Subcutaneous abdominal adipose tissue (tissue), 5 donors: ENCODE data around the gene BRAF.
"Not testable (repeated sequence)": the region's sequence is repeated elsewhere in the genome, so short reads cannot be mapped to it uniquely, and the experiment has no call there.

ENCODE experiments used
- H3K27ac ChIP-seq: one replicate; pipeline ENCODE4 v1.7.0; 2013; ENCODE audit warnings: low read depth, mild to moderate bottlenecking, inconsistent platforms, low read length, moderate library complexity
- H3K27me3 ChIP-seq, 5 donors: one replicate each; pipeline ENCODE4 v1.7.0; 2013; ENCODE audit warnings: low read length in 5 of 5, inconsistent platforms in 1 of 5; ENCODE audit not compliant: control insufficient read depth in 5 of 5, insufficient read depth in 4 of 5
- H3K36me3 ChIP-seq, 5 donors: one replicate each; pipeline ENCODE4 v1.7.0; 2013; ENCODE audit warnings: low read length in 5 of 5; ENCODE audit not compliant: control insufficient read depth in 5 of 5, insufficient read depth in 5 of 5
- H3K4me1 ChIP-seq, 5 donors: one replicate each; pipeline ENCODE4 v1.7.0; 2013; ENCODE audit warnings: low read length in 5 of 5, mild to moderate bottlenecking in 3 of 5, moderate library complexity in 1 of 5; ENCODE audit not compliant: control insufficient read depth in 5 of 5, insufficient read depth in 5 of 5
- H3K4me3 ChIP-seq, 5 donors: one replicate each; pipeline ENCODE4 v1.7.0; 2013; ENCODE audit warnings: low read length in 5 of 5, low read depth in 1 of 5
- H3K9ac ChIP-seq, 5 donors: one replicate each; pipeline ENCODE4 v1.7.0; 2013; ENCODE audit warnings: low read length in 5 of 5, mild to moderate bottlenecking in 4 of 5, moderate library complexity in 3 of 5
- H3K9me3 ChIP-seq, 5 donors: one replicate each; pipeline ENCODE4 v1.7.0; 2013; ENCODE audit warnings: low read length in 5 of 5; ENCODE audit not compliant: control insufficient read depth in 5 of 5
- donor health status: healthy.
- donor health status: healthy.
- donor health status: healthy.
- donor health status: healthy.
- donor health status: healthy.

The BRAF gene

DNA sequence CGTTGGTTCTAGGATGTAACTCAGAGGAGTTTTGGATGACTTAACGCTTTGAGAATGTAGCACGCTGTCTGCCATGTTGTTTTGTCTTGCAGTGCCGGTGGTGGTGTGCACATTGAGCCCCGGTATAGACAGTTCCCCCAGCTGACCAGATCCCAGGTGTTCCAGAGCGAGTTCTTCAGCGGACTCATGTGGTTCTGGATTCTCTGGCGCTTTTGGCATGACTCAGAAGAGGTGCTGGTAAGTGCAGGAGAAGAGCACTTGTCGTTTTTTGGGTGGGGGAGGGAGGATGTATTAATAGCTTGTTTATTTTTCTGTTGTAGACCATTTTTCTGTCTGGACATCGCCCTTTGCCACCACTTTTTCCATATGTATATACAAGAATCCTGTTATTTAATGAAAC, 222.0 kb downstream of the BRAF start:
- Histone ChIP-seq H3K4me3 (no peak overlapping the region), H3K9me3 (no peaks in the 10 kb centered on the region), H3K27ac (no peak overlapping the region), H3K4me1 (peaks cover 4 to 10% (median 7%) of the 10 kb centered on the region in 5 donors), H3K9ac (no peak overlapping the region), H3K36me3 (peaks cover 7 to 39% (median 24%) of the 10 kb centered on the region in 5 donors), H3K27me3 (no peaks in the 10 kb centered on the region)

DNA sequence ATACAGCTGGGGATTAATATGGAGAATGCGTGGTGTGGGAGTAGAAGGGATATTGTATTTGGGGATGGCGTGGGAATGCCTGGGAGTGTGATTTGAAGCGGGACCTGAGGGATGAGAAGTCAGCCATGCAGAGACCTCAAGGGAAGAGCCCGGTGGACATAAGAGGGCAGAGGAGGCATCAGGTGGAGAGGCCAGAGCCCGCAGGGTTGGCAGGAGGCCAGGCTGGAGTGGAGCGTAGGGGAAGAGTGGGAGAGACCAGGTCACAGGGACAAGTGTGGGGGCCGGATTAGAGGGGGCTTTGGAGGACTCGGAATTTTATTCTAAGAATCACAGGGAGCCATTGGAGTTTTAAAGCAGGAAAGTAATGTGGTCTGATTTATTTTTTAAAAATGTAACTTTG, 226.3 kb downstream of the BRAF start:
- no peaks in the 10 kb centered on the region for H3K9me3 ChIP-seq
- no peaks in the 10 kb centered on the region for H3K27me3 ChIP-seq
- no peak overlapping the region for H3K4me3 ChIP-seq
- no peak overlapping the region for H3K27ac ChIP-seq
- peaks cover 0 to 14% (median 0%) of the 10 kb centered on the region in 5 donors for H3K36me3 ChIP-seq
- H3K9ac ChIP-seq, result no peak overlapping the region
- peaks cover 6 to 25% (median 21%) of the 10 kb centered on the region in 5 donors for H3K4me1 ChIP-seq

DNA sequence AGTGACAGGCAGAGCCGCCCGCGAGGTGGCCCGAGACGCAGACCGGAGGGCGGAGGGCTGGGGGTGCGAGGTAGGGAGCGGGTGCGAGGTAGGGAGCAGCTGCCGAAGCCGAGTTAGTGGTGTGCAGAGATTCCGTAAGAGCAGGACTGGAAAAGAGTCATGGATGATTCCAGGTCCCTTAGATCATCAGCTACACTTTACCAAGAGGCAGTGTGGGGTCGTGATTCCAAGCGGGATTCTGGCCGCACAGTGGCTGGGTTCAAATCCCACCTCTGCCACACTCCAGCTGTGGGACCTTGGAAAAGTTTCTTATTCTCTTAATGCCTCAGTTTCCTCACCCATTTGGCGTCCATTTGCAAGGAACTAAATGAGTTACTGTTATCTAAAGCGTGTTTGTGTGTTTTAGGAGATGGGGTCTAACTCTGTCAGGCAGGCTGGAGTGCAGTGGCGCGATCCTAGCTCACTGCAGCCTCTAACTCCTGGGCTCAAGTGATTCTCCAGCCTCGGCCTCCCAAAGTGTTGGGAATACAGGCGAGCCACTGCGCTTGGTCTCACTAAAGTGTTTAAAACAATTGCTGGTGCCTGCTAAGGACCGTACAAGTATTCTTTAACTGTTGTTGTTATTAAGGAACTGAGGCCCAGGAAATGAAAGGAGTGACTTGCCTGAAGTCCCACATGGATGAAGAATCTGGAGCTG, 227.1 kb downstream of the BRAF start:
- H3K4me3 ChIP-seq, result peak overlapping the region; percentile 80 to 93 (median 93)
- H3K9ac ChIP-seq, result peak overlapping the region in 3 of 5 donors; percentile 84 to 89 (median 87)
- peaks cover 6 to 25% (median 21%) of the 10 kb centered on the region in 5 donors for H3K4me1 ChIP-seq
- no peaks in the 10 kb centered on the region for H3K27me3 ChIP-seq
- H3K27ac ChIP-seq, result peak overlapping the region; percentile 95
- H3K36me3 ChIP-seq, result peaks cover 0 to 8% (median 3%) of the 10 kb centered on the region in 5 donors
- H3K9me3 ChIP-seq, result no peaks in the 10 kb centered on the region

DNA sequence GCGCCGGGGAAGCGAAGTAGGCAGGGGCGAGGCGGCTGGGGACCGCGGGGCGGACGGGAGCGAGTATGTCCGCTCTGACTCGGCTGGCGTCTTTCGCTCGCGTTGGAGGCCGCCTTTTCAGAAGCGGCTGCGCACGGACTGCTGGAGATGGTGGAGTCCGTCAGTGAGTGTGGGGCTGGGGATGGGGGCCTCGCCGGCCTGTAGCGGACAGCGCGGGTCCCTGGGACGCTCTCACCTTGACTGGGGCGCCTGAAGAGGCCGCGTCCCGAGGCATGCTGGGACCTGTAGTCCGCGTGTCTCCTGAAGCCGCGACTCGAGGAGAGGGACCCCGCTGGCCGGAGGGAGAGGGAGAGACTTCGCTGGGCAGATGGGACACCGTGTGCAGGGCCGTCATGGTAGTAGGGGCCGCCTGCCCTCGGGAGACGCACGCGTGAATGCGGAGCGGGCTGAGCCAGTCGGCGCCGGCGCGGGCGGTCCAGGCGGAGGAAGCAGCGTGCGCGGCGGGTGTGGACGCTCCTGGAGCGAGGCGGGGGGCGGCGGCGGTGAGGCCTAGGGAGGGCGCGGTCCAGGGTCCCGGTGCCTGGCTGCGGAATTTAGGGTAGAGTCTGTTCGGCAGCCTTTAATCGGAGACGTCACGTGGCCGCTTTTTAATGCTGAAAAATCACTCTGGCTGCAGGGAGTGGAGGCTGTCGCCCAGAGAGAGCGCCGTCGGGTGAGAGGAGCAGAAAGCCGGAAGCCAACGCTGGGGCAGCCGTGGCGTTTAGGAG, 227.9 kb downstream of the BRAF start, which contains the start of gene NDUFB2:
Gene NDUFB2, plus strand, starts transcription at position 29 of the 767 bp plus-strand sequence. Its CDS starts 37 bp downstream, at position 66.
- H3K36me3 ChIP-seq, result peaks cover 4 to 13% (median 6%) of the 10 kb centered on the region in 5 donors
- peak within 1 kb of the TSS; percentile 80 to 93 (median 93) for H3K4me3 ChIP-seq
- H3K27ac ChIP-seq, result peak within 1 kb of the TSS; percentile 95
- H3K27me3 ChIP-seq, result no peaks in the 10 kb centered on the region
- H3K9me3 ChIP-seq, result no peaks in the 10 kb centered on the region
- H3K9ac ChIP-seq, result peak within 1 kb of the TSS in 4 of 5 donors; percentile 84 to 89 (median 86)
- peaks cover 6 to 25% (median 21%) of the 10 kb centered on the region in 5 donors for H3K4me1 ChIP-seq

DNA sequence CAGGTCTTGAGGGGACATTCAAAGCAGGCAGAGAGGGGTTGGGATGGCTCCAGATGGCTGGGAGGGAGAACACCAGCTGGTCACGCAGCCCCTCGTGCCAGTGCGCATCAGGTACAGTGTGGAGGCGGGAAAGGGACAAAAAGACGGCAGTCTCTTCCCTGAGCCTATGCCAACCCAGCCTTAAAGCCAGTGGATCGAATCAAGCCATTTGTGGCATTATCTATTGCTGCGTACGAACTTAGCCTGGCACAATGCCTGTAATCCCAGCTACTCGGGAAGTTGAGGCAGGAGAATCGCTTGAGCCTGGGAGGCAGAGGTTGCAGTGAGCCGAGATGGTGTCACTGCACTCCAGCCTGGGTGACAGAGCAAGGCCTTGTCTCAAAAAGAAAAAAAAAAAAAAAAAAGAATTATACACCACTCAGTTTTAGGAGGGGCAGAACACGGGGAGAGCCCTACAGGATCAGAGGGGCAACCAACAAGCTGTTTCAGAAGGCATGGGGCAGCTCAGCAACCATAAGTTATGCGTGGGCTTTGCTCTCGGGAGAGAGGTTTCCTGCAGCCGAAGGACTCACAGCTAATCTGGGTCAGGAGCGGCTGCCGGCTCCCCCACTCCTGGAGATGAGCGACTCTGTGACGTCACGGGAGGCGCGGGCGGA, 228.6 kb downstream of the BRAF start:
- peak overlapping the region in 4 of 5 donors; percentile 84 to 89 (median 86) for H3K9ac ChIP-seq
- H3K4me1 ChIP-seq, result peaks cover 6 to 25% (median 21%) of the 10 kb centered on the region in 5 donors
- peak overlapping the region; percentile 95 for H3K27ac ChIP-seq
- H3K9me3 ChIP-seq, result no peaks in the 10 kb centered on the region
- peak overlapping the region; percentile 62 to 93 (median 93) for H3K4me3 ChIP-seq
- H3K36me3 ChIP-seq, result peaks cover 4 to 20% (median 13%) of the 10 kb centered on the region in 5 donors
- no peaks in the 10 kb centered on the region for H3K27me3 ChIP-seq

DNA sequence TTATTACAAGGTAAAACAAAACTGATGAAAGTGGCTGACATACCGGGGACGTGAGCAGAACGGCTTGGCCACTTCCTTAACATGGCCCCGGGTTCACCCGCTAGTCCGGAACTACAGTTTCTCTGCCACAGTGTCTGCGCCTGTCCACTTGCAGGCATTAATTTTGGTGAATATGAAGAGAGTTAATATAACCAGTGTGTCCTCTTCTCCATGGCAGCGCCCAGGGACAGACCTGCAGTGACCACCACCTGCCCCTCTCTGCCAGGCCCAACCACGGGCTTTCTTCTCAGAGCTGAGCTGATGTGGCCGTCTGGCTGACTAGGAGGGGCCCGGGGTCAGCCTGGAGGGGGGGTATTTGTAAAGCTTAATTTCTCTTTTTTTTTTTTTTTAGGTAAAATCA, 229.3 kb downstream of the BRAF start:
- no peaks in the 10 kb centered on the region for H3K9me3 ChIP-seq
- no peak overlapping the region for H3K27ac ChIP-seq
- H3K4me3 ChIP-seq, result no peak overlapping the region
- H3K27me3 ChIP-seq, result no peaks in the 10 kb centered on the region
- no peak overlapping the region for H3K9ac ChIP-seq
- H3K4me1 ChIP-seq, result peaks cover 6 to 25% (median 21%) of the 10 kb centered on the region in 5 donors
- H3K36me3 ChIP-seq, result peaks cover 4 to 25% (median 14%) of the 10 kb centered on the region in 5 donors

DNA sequence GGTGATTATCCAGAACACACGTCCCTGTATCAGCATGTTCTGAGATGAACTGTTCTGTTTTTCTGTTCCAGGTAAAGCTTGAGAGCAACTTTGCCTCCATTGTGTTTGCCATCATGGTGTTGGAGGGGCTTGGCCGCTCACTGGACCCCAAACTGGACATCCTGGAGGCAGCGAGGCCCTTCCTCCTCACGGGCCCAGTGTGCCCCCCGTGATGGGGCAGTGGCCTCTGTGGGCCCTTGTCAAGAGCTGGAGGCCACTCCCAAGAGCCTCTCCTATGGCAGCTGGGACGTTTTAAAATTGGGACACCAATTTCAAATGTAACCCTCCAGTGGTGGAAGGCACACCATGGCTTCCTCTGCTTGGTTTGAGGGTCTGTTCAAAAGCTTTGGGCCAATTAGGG, 230.1 kb downstream of the BRAF start:
- H3K4me3 ChIP-seq, result no peak overlapping the region
- no peaks in the 10 kb centered on the region for H3K27me3 ChIP-seq
- H3K9ac ChIP-seq, result no peak overlapping the region
- no peak overlapping the region for H3K27ac ChIP-seq
- H3K36me3 ChIP-seq, result peaks cover 4 to 29% (median 19%) of the 10 kb centered on the region in 5 donors
- no peaks in the 10 kb centered on the region for H3K9me3 ChIP-seq
- H3K4me1 ChIP-seq, result peaks cover 6 to 25% (median 21%) of the 10 kb centered on the region in 5 donors

DNA sequence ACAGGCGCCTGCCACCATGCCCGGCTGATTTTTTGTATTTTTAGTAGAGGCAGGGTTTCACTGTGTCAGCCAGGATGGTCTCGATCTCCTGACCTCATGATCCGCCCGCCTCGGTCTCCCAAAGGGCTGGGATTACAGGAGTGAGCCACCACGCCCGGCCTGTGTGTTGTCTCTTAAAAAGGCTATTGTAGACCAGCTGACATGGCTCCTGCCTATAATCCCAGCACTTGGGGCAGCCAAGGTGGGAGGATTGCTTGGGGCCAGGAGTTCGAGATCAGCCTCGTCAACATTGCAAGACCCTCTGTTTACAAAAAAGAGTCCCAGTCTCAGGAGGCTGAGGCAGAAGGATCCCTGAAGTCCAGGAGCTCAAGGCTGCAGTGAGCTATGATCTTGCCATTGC, 230.9 kb downstream of the BRAF start:
- H3K27me3 ChIP-seq, H3K27ac ChIP-seq, H3K9me3 ChIP-seq, H3K4me3 ChIP-seq, H3K9ac ChIP-seq: not testable (repeated sequence)
- peaks cover 4 to 35% (median 23%) of the 10 kb centered on the region in 5 donors for H3K36me3 ChIP-seq
- H3K4me1 ChIP-seq, result peaks cover 6 to 25% (median 21%) of the 10 kb centered on the region in 5 donors

DNA sequence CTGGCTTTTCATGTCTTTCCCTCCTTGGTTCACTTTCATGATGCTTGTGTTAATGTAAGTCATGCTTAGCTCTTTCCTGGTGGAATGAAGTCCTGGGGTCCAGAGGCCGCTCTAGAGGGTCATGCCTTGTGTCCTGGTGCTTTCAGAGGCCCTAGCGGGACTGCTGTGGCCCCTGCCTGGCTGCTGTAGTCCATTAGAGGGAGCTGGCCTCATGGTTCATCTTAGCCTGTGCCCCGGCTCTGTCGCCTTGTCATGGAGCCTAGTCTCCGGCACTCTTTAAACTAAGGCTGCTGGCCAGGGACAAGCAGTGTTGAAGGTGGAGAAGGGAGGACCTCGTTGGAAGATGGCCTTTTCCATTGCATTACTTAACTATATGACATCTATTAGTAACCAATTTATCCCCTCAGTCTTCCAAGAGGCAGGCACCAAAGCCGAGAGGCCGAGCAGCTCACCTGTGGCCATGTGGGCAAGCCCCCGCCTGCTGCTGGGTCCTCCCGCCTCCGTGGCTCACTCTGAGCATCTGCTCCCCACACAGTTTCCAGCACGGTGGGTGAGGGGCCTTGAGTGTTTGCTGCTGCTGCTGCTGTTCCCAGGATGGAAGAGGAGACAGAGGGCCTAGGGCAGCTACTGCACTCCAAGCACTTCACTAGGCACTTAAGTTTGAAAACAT, 233.2 kb downstream of the BRAF start:
- no peaks in the 10 kb centered on the region for H3K27me3 ChIP-seq
- H3K4me1 ChIP-seq, result peaks cover 0 to 8% (median 7%) of the 10 kb centered on the region in 5 donors
- H3K36me3 ChIP-seq, result peaks cover 4 to 56% (median 35%) of the 10 kb centered on the region in 5 donors
- H3K9me3 ChIP-seq, result no peaks in the 10 kb centered on the region
- H3K4me3 ChIP-seq, result no peak overlapping the region
- no peak overlapping the region for H3K27ac ChIP-seq
- H3K9ac ChIP-seq, result no peak overlapping the region
